Fibroblast of mammary gland (primary cell): ENCODE data around the gene ARHGAP8.
A peak's percentile ranks its signal among the peaks of the same experiment; 100 is the strongest.

Experiments used
- DNase-seq: peaks from one replicate; pipeline ENCODE4 v3.0.0-alpha.2; 2010; ENCODE audit warnings: low read depth
- H3K4me3 ChIP-seq: 2 replicates; pipeline ENCODE4 v1.5.1; 2011; ENCODE audit warnings: low read depth, mild to moderate bottlenecking, low read length, moderate library complexity; ENCODE audit not compliant: control insufficient read depth
- TF ChIP-seq, protein P1 (sequence below): conservative IDR thresholded peaks from 2 replicates; pipeline ENCODE4 v1.5.1; 2011; ENCODE audit warnings: low read depth, low read length, inconsistent platforms; ENCODE audit not compliant: control insufficient read depth, insufficient read depth

Gene ARHGAP8

DNA sequence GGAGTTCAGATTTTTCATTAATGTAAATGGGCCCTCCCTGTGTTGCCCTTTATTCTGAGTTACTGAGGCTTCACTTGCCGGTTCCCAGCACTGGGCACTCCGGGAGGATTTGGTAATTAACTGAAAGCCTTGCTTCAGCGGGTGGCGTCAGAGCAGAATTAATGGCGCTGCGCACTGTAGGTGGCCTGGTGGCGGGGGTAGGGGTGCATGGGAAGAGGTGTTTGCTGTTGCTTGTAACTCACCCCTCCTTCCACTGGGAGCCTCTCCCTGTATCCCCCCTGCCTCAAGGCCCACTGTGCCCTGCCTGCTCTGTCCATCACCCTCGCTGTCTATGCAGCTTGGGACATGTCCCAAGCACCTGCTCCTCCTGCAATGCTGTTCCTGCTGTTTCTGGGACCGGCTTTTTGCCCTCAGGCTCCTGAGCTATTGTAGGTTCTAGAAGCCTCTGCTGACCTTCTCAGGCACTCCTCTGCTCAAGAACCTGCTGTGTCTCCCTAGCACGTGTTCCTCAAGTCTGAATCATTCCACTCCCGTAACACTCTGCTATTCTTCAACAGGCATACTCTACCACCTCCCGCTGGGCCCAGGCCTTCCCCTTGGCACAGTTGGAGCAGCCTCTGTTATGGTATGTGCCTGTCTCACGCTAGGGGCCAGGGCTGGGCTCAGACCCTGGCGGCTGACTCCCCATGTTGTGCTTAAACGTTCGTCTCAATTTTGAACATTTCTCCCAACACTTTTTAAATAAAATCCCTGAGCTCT lies 24.4 kb downstream of the ARHGAP8 start:
- H3K4me3 ChIP-seq, result no peak overlapping the region
- no peak for DNase-seq
- TF ChIP-seq, protein P1, sequence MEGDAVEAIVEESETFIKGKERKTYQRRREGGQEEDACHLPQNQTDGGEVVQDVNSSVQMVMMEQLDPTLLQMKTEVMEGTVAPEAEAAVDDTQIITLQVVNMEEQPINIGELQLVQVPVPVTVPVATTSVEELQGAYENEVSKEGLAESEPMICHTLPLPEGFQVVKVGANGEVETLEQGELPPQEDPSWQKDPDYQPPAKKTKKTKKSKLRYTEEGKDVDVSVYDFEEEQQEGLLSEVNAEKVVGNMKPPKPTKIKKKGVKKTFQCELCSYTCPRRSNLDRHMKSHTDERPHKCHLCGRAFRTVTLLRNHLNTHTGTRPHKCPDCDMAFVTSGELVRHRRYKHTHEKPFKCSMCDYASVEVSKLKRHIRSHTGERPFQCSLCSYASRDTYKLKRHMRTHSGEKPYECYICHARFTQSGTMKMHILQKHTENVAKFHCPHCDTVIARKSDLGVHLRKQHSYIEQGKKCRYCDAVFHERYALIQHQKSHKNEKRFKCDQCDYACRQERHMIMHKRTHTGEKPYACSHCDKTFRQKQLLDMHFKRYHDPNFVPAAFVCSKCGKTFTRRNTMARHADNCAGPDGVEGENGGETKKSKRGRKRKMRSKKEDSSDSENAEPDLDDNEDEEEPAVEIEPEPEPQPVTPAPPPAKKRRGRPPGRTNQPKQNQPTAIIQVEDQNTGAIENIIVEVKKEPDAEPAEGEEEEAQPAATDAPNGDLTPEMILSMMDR, result no peak

DNA sequence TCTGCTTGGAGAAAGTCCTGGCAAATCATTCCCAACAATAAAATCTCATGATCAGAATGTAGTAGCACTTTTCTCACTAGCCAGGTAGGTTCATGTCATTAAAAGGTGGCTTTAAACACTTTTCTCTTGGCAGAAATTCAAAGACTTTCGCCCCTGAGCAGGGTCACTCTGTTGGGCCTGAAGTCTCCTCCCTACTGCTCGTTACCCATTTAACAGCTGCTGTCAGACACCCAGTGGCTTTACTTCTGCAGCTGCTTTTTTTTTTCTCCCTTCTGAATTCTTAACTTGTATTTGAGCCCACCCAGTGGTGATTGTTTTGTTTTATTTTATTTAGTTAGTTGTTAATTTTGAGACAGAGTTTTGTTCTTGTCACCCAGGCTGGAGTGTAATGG lies 25.0 kb downstream of the ARHGAP8 start:
- TF ChIP-seq, protein P1, result no peak
- no peak overlapping the region for H3K4me3 ChIP-seq
- DNase-seq, result no peak

DNA sequence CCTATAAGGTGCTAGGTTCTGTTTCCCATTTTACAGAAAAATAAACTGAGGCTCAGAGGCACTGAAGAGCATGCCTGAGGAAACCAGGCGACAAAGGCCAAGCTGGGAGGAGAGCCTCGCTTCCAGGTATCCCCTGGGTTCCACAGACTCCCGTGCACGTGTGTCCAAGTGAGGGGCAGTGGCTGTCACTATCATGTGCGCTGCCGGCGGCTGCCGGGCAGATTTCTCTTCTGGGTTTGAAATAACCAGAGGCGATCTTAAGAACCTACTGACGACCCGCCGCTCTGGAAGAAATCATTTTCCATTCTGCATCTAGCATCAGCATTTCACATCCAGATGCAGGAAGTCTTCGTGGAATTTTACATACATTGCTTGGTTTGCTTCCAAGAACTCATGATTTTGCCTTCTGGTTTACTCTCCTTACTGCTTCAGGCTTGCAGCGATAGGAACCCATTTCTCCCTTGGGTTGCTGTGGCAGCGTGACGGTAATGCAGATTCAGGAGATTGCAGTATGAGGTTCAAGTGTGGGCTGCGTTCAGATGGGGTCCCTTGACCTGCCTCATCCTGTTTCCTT lies 28.6 kb downstream of the ARHGAP8 start:
- DNase-seq, result no peak
- TF ChIP-seq, protein P1, result no peak

DNA sequence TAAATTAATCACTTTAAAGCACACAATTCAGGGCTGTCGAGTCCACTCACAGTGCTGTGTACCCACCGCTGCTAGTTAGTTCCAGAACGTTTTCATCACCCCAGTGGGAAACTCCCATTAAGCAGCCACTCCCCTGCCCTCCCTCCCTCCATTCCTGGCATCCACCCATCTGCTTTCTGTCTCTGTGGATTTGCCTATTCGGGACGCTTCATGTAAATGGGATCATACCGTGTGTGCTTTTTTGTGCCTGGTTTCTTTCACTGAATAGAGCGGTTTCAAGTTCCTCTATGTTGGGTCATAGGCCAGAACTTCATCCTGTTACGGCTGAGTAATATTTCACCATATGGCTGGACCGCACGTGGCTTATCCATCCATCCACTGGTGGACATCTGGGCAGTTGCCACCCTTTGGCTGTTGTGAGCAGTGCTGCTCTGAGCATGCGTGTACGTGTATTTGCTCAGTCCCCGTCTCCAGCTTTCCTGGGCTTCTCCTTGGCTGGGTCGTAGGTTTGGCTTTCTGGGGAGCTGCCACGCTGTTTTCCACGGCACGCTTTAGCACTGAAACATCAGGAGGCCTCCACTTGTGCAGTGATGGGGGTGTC lies 30.1 kb downstream of the ARHGAP8 start:
- TF ChIP-seq, protein P1, result no peak
- DNase-seq, result peak; percentile 60
- no peak overlapping the region for H3K4me3 ChIP-seq

More for the DNA sequence above, 28.6 kb downstream of the ARHGAP8 start:
- no peak overlapping the region for H3K4me3 ChIP-seq

DNA sequence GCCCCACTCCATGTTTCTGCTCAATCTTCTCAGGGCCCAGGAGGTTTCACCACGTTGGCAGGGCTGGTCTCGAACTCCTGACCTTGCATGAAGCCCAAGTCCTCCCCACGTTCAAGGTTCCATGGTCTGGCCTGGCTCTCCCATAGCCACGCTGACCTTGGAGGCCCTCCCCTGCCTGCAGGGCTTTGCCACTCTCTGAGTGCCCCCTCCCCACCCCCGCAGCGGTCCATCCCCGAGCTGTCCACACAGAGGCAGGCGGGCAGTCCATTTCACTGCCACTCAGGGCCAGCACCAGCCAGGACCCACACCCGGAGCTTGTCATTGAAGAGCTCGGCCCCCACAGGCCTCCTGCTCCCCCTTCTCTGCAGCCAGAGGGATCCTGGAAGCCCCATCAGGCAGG lies 30.7 kb downstream of the ARHGAP8 start:
- TF ChIP-seq, protein P1, result no peak
- no peak overlapping the region for H3K4me3 ChIP-seq

DNA sequence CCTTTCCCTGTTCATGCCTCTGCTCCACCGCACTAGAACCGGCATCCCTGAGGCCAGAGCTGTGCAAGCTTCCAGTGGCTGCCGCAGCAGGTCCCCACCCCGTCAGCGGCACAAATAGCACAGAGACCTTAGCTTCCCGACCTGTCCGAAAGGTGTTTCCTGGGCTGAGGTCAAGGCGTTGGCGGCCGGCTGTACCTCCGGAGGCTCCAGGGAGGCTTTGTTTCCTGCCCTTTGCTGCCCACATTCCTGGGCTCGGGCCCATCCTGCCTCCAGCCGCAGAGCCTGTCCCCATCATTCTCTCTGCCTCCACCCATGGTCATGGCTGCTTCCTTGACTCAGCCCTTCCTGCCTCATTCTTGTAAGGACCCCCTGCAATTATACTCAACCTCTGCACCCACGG lies 31.2 kb downstream of the ARHGAP8 start:
- TF ChIP-seq, protein P1, result no peak
- H3K4me3 ChIP-seq, result no peak overlapping the region
- no peak for DNase-seq

More for the DNA sequence above, 30.7 kb downstream of the ARHGAP8 start:
- DNase-seq, result no peak
